CD14-positive monocyte (primary cell): ENCODE measurements around the gene TMEM271. TPM values are rescaled to one million over a fixed set of nuclear protein-coding genes. Genes with fewer than 3 reads are reported as not detected.

Source experiments
- DNase-seq, 3 donors: peaks; one replicate each; pipeline ENCODE4 v3.0.0-alpha.2; 2011 to 2022
- H2AFZ ChIP-seq: 2 replicates; pipeline ENCODE4 v1.6.0; 2012; ENCODE audit warnings: mild to moderate bottlenecking, low read depth, low read length, inconsistent platforms; ENCODE audit not compliant: insufficient read depth, poor library complexity, severe bottlenecking
- H3K27ac ChIP-seq, 2 donors: 1 replicate in 1 of 2; 2 replicates in 1 of 2; pipeline ENCODE4 v1.5.1; 2012 to 2013; ENCODE audit warnings: low read length in 2 of 2, control low read depth in 1 of 2, inconsistent platforms in 1 of 2, low read depth in 1 of 2, mild to moderate bottlenecking in 1 of 2
- H3K27me3 ChIP-seq, 2 donors: one replicate each; pipeline versions ENCODE4 v1.6.0 to v1.6.1; 2011 to 2013; ENCODE audit warnings: low read length in 2 of 2; ENCODE audit not compliant: control insufficient read depth in 2 of 2, insufficient read depth in 2 of 2
- H3K36me3 ChIP-seq, 2 donors: replicated peaks in 1 of 2; 1 replicate in 1 of 2; 2 replicates in 1 of 2; pipeline versions ENCODE4 v1.5.1 to v1.6.1; 2012 to 2013; ENCODE audit warnings: low read length in 2 of 2, control low read depth in 1 of 2, inconsistent platforms in 1 of 2, mild to moderate bottlenecking in 1 of 2; ENCODE audit not compliant: insufficient read depth in 2 of 2, control insufficient read depth in 1 of 2
- H3K4me1 ChIP-seq, 2 donors: 1 replicate in 1 of 2; 2 replicates in 1 of 2; pipeline versions ENCODE4 v1.5.1 to v1.6.1; 2012 to 2013; ENCODE audit warnings: low read length in 2 of 2, control low read depth in 1 of 2, inconsistent platforms in 1 of 2, mild to moderate bottlenecking in 1 of 2, moderate library complexity in 1 of 2; ENCODE audit not compliant: insufficient read depth in 2 of 2, control insufficient read depth in 1 of 2
- H3K4me2 ChIP-seq: replicated peaks from 2 replicates; pipeline ENCODE3; 2012; ENCODE audit warnings: low read length, moderate library complexity, mild to moderate bottlenecking; ENCODE audit not compliant: poor library complexity, severe bottlenecking; ENCODE audit errors: extremely low read depth
- H3K4me3 ChIP-seq, 3 experiments: fragments of 200-600 bp in 1 of 3; sonication (generic) in 1 of 3; replicated peaks in 1 of 3; 1 replicate in 2 of 3; 2 replicates in 1 of 3; pipeline ENCODE4 v1.5.1; 2011 to 2013; ENCODE audit warnings: low read length in 3 of 3, mild to moderate bottlenecking in 3 of 3, control low read depth in 2 of 3, low read depth in 2 of 3, inconsistent platforms in 1 of 3, moderate library complexity in 1 of 3
- H3K79me2 ChIP-seq: 2 replicates; pipeline ENCODE4 v1.6.0; 2012; ENCODE audit warnings: mild to moderate bottlenecking, control low read depth, inconsistent platforms, low read length, moderate library complexity; ENCODE audit not compliant: insufficient read depth
- H3K9ac ChIP-seq: 2 replicates; pipeline ENCODE4 v1.6.0; 2017; ENCODE audit warnings: low read length, mild to moderate bottlenecking; ENCODE audit not compliant: insufficient read depth, poor library complexity, severe bottlenecking
- H3K9me3 ChIP-seq, 2 donors: replicated peaks in 1 of 2; 1 replicate in 1 of 2; 2 replicates in 1 of 2; pipeline versions ENCODE4 v1.5.1 to v1.6.1; 2012 to 2013; ENCODE audit warnings: low read length in 2 of 2, control low read depth in 1 of 2; ENCODE audit not compliant: control insufficient read depth in 1 of 2, insufficient read depth in 1 of 2
- H4K20me1 ChIP-seq: 2 replicates; pipeline ENCODE4 v1.6.0; 2012; ENCODE audit warnings: mild to moderate bottlenecking, low read length, control low read depth, moderate library complexity; ENCODE audit not compliant: insufficient read depth
- H3K27ac Mint-ChIP-seq, 7 donors: one replicate each; pipeline ENCODE4 v1.8.0; 2020; ENCODE audit warnings: mild to moderate bottlenecking in 7 of 7, mixed read lengths in 7 of 7, moderate library complexity in 6 of 7, inconsistent platforms in 2 of 7
- H3K27me3 Mint-ChIP-seq, 3 donors: one replicate each; pipeline ENCODE4 v1.8.0; 2021 to 2022; ENCODE audit warnings: low read depth in 3 of 3, mild to moderate bottlenecking in 3 of 3, mixed read lengths in 3 of 3, moderate library complexity in 3 of 3, inconsistent platforms in 1 of 3
- H3K36me3 Mint-ChIP-seq, 2 donors: one replicate each; pipeline ENCODE4 v1.8.0; 2020; ENCODE audit warnings: mixed read lengths in 2 of 2, inconsistent platforms in 1 of 2, mild to moderate bottlenecking in 1 of 2
- H3K4me1 Mint-ChIP-seq: one replicate; pipeline ENCODE4 v1.8.0; 2020; ENCODE audit warnings: mild to moderate bottlenecking, mixed read lengths
- H3K4me3 Mint-ChIP-seq, 2 donors: one replicate each; pipeline ENCODE4 v1.8.0; 2020; ENCODE audit warnings: mild to moderate bottlenecking in 2 of 2, mixed read lengths in 2 of 2, moderate library complexity in 1 of 2
- H3K9me3 Mint-ChIP-seq, 7 donors: one replicate each; pipeline ENCODE4 v1.8.0; 2020 to 2022; ENCODE audit warnings: mixed read lengths in 7 of 7, mild to moderate bottlenecking in 6 of 7, moderate library complexity in 6 of 7, inconsistent platforms in 2 of 7
- CTCF ChIP-seq: fragments of 200-600 bp; IDR thresholded peaks from one replicate; pipeline ENCODE4 v1.8.0; 2022; ENCODE audit warnings: antibody characterized with exemption, mild to moderate bottlenecking
- WGBS: methylation state at CpG from one replicate; pipeline ENCODE4 v1.1.5; 2013; ENCODE audit warnings: missing lambda C conversion rate; ENCODE audit not compliant: insufficient coverage; 5-methylcytosine and 5-hydroxymethylcytosine counted together
- intact Hi-C, 2 donors: fragments of 100-400 bp; cut with micrococcal nuclease; formaldehyde crosslinking; loops; one replicate each; pipeline versions ENCODE4 v1.15.0 to v1.15.1; 2023
- polyA plus RNA-seq, 3 donors: library from polyadenylated mRNA; depleted of rRNA in 1 of 3; unstranded in 2 of 3; stranded (reverse) in 1 of 3; fragments of 300-500 nt in 2 of 3; fragments of >200 nt in 1 of 3; fragmentation: Illumina TruSeq in 2 of 3; gene quantifications; 1 replicate in 2 of 3; 2 replicates in 1 of 3; pipeline ENCODE4 v1.2.3, GENCODE V29; 2012 to 2021

TMEM271 gene
- polyA plus RNA-seq, 3 donors, result not detected

- H2AFZ ChIP-seq, result no peak overlapping the region
- Mint-ChIP-seq H3K36me3 (peaks cover 35 to 51% of the 10 kb centered on the region in 2 donors), H3K4me1 (no peaks in the 10 kb centered on the region), H3K27ac (peak overlapping the region in 1 of 7 donors; percentile 75), H3K9me3 (peaks cover 31 to 52% (median 49%) of the 10 kb centered on the region in 7 donors), H3K27me3 (peaks cover 0 to 1% (median 0%) of the 10 kb centered on the region in 3 donors), H3K4me3 (no peak overlapping the region)
- no peaks in the 10 kb centered on the region for H4K20me1 ChIP-seq
- no peak overlapping the region for H3K9ac ChIP-seq
- peaks cover 58 to 60% of the 10 kb centered on the region in 2 donors for H3K9me3 ChIP-seq
- H3K4me3 ChIP-seq, result no peak overlapping the region
- H3K36me3 ChIP-seq, result peaks cover 35 to 49% of the 10 kb centered on the region in 2 donors
- no peaks in the 10 kb centered on the region for H3K4me1 ChIP-seq
- H3K27ac ChIP-seq, result no peak overlapping the region
- no peak for TF ChIP-seq CTCF
- no peak overlapping the region for H3K4me2 ChIP-seq
- DNase-seq, result no peak
- intact Hi-C loops, result no loop called here
- H3K79me2 ChIP-seq, result no peaks in the 10 kb centered on the region
- H3K27me3 ChIP-seq, result no peaks in the 10 kb centered on the region
- WGBS, result 97% methylated on average over 15 of the region's 21 CpGs
Measured at GRCh38 chr4:537436-538264, 38.4 kb downstream of the TMEM271 start.

GRCh38 chr4:536351-536972, 39.6 kb downstream of the TMEM271 start:
- H3K9ac ChIP-seq, result no peak overlapping the region
- no peaks in the 10 kb centered on the region for H3K4me1 ChIP-seq
- TF ChIP-seq CTCF, result no peak
- no peak overlapping the region for H3K4me3 Mint-ChIP-seq
- over 99% methylated on average over 35 of the region's 36 CpGs for WGBS
- H3K4me1 Mint-ChIP-seq, result no peaks in the 10 kb centered on the region
- peaks cover 65 to 71% of the 10 kb centered on the region in 2 donors for H3K9me3 ChIP-seq
- H3K27ac Mint-ChIP-seq, result no peak overlapping the region
- H3K4me2 ChIP-seq, result no peak overlapping the region
- H3K27me3 Mint-ChIP-seq, result peaks cover 0 to 1% (median 0%) of the 10 kb centered on the region in 3 donors
- no peak for DNase-seq
- no peak overlapping the region for H3K27ac ChIP-seq
- H3K4me3 ChIP-seq, result no peak overlapping the region
- peaks cover 32 to 60% (median 55%) of the 10 kb centered on the region in 7 donors for H3K9me3 Mint-ChIP-seq
- intact Hi-C loops, result no loop called here
- H3K79me2 ChIP-seq, result no peaks in the 10 kb centered on the region
- no peaks in the 10 kb centered on the region for H3K27me3 ChIP-seq
- no peak overlapping the region for H2AFZ ChIP-seq
- H4K20me1 ChIP-seq, result no peaks in the 10 kb centered on the region
- peaks cover 46 to 61% of the 10 kb centered on the region in 2 donors for H3K36me3 ChIP-seq
- H3K36me3 Mint-ChIP-seq, result peaks cover 47 to 63% of the 10 kb centered on the region in 2 donors
